Measurements from ENCODE around the gene HACD1.

The HACD1 gene

DNA sequence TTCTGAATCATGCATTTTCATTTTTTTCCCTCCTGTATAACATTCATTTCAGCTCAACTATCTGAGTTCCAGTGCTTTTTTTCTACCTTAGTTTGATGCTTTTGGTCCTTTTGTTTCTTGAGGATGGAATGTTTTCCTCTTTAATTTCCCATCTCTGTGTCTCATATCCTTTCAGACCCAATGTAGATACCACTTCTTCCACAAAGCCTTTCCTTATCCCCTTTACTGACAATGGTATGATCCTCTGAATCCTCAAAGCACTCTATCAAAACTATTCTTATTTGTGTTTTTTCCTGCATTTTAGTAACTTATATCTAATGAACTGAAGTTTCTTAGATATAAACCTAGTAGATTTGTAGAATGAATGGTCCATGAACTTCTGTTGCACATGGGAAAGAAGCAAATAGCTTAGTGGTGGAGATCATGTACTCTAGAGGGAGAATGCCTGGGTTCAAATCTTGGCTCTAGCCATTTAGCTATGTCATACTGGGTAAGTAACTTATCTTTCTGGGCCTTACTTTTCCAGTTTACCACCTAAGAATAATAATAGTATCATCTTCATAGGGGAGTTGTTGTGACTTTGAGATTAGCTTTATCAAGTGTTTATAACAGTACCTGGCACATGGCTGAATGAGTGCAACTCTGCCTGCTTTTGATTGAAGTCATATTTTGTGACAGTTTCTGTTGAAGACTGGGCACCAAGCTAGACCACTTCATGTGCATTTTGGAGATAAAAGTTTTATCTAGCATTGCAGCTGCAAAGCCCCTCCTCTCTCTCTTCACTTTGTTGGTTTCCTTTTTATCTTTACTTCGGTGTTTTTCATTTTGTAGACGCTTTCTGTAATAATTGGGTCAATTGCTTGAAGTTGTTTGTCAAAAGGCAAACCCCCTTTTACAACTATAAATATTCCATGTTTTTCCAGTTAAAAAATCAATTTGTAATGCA lies 45.3 kb upstream of the HACD1 start:
- Histone ChIP-seq H2BK5ac (ENCODE audit: low read depth, low read length, poor library complexity, severe bottlenecking) (no peak overlapping the region), H3K23ac (ENCODE audit: low read length in 2 of 2) (no peak overlapping the region), H3K9me3 (ENCODE audit: control insufficient read depth, low read length) (no peaks in the 10 kb centered on the region), H2AFZ (ENCODE audit: low read depth, low read length) (no peak overlapping the region), H2BK15ac (ENCODE audit: low read depth, poor library complexity, severe bottlenecking) (no peak overlapping the region), H3K4ac (ENCODE audit: low read depth in 1 of 2, low read length in 2 of 2) (no peak overlapping the region), H2AK5ac (ENCODE audit: low read length, severe bottlenecking) (no peak overlapping the region), H2BK12ac (ENCODE audit: low read length in 2 of 2) (no peak overlapping the region), H4K8ac (ENCODE audit: low read length) (no peak overlapping the region), H3K4me1 (ENCODE audit: control insufficient read depth, insufficient read depth, low read depth, low read length) (peaks cover 2% of the 10 kb centered on the region), H3K36me3 (ENCODE audit: control insufficient read depth in 1 of 2, insufficient read depth in 2 of 2, low read depth in 1 of 2, low read length in 2 of 2) (peaks cover 0 to 26% of the 10 kb centered on the region in 2 experiments), H4K91ac (ENCODE audit: low read length) (no peak overlapping the region), H3K27me3 (ENCODE audit: control insufficient read depth in 1 of 2, insufficient read depth in 1 of 2, low read length in 2 of 2) (no peaks in the 10 kb centered on the region), H3K4me2 (ENCODE audit: low read length, poor library complexity, severe bottlenecking) (no peak overlapping the region), H3K9ac (ENCODE audit: low read length) (no peak overlapping the region), H3K18ac (ENCODE audit: low read depth in 1 of 2, low read length in 2 of 2) (no peak overlapping the region), H3K14ac (ENCODE audit: low read length in 2 of 2) (no peak overlapping the region), H3K27ac (ENCODE audit: low read length, poor library complexity, severe bottlenecking) (no peak overlapping the region), H2BK120ac (ENCODE audit: low read depth, low read length) (no peak overlapping the region), H3K79me1 (replicated peaks; ENCODE audit: low read length, poor library complexity, severe bottlenecking) (peaks cover 10% of the 10 kb centered on the region), H3K4me3 (ENCODE audit: insufficient read depth in 1 of 2, low read depth in 1 of 2, low read length in 2 of 2) (no peak overlapping the region)
- no CpG with 5 or more reads among the region's 2 CpGs for WGBS
- DNase-seq = no peak

DNA sequence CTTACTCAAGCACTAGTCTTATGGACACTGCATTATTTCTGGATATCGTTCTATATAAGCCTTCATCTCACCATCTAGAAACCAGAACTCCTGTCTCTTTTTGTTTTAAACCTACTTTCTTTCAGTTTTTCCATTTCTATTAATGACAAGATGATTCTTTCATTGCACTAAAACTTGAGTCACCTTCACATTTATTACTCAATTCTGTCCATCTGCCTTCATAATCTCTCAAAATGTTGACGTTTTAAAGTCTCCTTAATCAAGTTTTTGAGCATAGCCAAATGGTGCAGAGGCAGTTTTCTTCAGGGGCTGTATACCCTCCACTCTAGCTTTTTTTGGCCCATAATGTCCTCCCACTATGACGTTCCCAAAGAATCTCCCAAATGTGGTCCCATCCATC lies 44.3 kb upstream of the HACD1 start:
- H3K23ac ChIP-seq (ENCODE audit: low read length in 2 of 2) = no peak overlapping the region
- H3K9ac ChIP-seq (ENCODE audit: low read length) = peak overlapping the region; percentile 28
- H4K8ac ChIP-seq (ENCODE audit: low read length) = no peak overlapping the region
- no peak overlapping the region for H2BK12ac ChIP-seq (ENCODE audit: low read length in 2 of 2)
- no peak overlapping the region for H2BK5ac ChIP-seq (ENCODE audit: low read depth, low read length, poor library complexity, severe bottlenecking)
- no peak overlapping the region for H3K18ac ChIP-seq (ENCODE audit: low read depth in 1 of 2, low read length in 2 of 2)
- no peak overlapping the region for H3K4me2 ChIP-seq (ENCODE audit: low read length, poor library complexity, severe bottlenecking)
- no peak overlapping the region for H2AK5ac ChIP-seq (ENCODE audit: low read length, severe bottlenecking)
- H2BK120ac ChIP-seq (ENCODE audit: low read depth, low read length) = no peak overlapping the region
- H3K27me3 ChIP-seq (ENCODE audit: control insufficient read depth in 1 of 2, insufficient read depth in 1 of 2, low read length in 2 of 2) = no peaks in the 10 kb centered on the region
- H4K91ac ChIP-seq (ENCODE audit: low read length) = no peak overlapping the region
- no peak overlapping the region for H3K27ac ChIP-seq (ENCODE audit: low read length, poor library complexity, severe bottlenecking)
- peaks cover 4% of the 10 kb centered on the region for H3K4me1 ChIP-seq (ENCODE audit: control insufficient read depth, insufficient read depth, low read depth, low read length)
- H2BK15ac ChIP-seq (ENCODE audit: low read depth, poor library complexity, severe bottlenecking) = no peak overlapping the region
- no peak overlapping the region for H3K4ac ChIP-seq (ENCODE audit: low read depth in 1 of 2, low read length in 2 of 2)
- H2AFZ ChIP-seq (ENCODE audit: low read depth, low read length) = no peak overlapping the region
- no peak overlapping the region for H3K4me3 ChIP-seq (ENCODE audit: insufficient read depth in 1 of 2, low read depth in 1 of 2, low read length in 2 of 2)
- DNase-seq = no peak
- peaks cover 9% of the 10 kb centered on the region for H3K79me1 ChIP-seq (replicated peaks; ENCODE audit: low read length, poor library complexity, severe bottlenecking)
- peaks cover 4 to 26% of the 10 kb centered on the region in 2 experiments for H3K36me3 ChIP-seq (ENCODE audit: control insufficient read depth in 1 of 2, insufficient read depth in 2 of 2, low read depth in 1 of 2, low read length in 2 of 2)
- H3K9me3 ChIP-seq (ENCODE audit: control insufficient read depth, low read length) = no peaks in the 10 kb centered on the region
- H3K14ac ChIP-seq (ENCODE audit: low read length in 2 of 2) = no peak overlapping the region
- 100% methylated on average over 2 of the region's 3 CpGs for WGBS

DNA sequence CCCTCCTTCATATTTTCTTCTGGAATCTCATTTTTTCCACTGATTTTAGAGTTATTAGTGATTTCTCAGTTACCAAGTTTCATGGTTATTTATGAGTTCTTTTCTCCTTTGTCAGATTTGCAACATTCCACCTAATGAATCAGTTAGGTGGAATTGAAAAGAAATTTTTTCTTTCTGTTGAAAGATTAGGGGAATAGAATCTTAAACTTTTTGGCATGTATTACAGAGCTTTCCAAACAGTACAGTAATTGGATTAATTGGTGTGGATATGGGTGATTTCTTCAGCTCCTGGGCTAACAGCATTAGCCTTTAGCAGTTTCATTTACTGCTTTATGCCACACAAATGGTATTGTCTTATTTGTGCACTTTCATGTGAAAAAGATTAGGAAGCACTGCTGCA lies 43.7 kb upstream of the HACD1 start:
- no peak overlapping the region for H3K14ac ChIP-seq (ENCODE audit: low read length in 2 of 2)
- no peak overlapping the region for H2BK15ac ChIP-seq (ENCODE audit: low read depth, poor library complexity, severe bottlenecking)
- H4K91ac ChIP-seq (ENCODE audit: low read length) = no peak overlapping the region
- no peak overlapping the region for H2AK5ac ChIP-seq (ENCODE audit: low read length, severe bottlenecking)
- H3K36me3 ChIP-seq (ENCODE audit: control insufficient read depth in 1 of 2, insufficient read depth in 2 of 2, low read depth in 1 of 2, low read length in 2 of 2) = peaks cover 4 to 26% of the 10 kb centered on the region in 2 experiments
- H3K79me1 ChIP-seq (replicated peaks; ENCODE audit: low read length, poor library complexity, severe bottlenecking) = peaks cover 9% of the 10 kb centered on the region
- H3K4ac ChIP-seq (ENCODE audit: low read depth in 1 of 2, low read length in 2 of 2) = no peak overlapping the region
- no peaks in the 10 kb centered on the region for H3K9me3 ChIP-seq (ENCODE audit: control insufficient read depth, low read length)
- peaks cover 2% of the 10 kb centered on the region for H3K4me1 ChIP-seq (ENCODE audit: control insufficient read depth, insufficient read depth, low read depth, low read length)
- H2AFZ ChIP-seq (ENCODE audit: low read depth, low read length) = no peak overlapping the region
- H4K8ac ChIP-seq (ENCODE audit: low read length) = no peak overlapping the region
- H3K27me3 ChIP-seq (ENCODE audit: control insufficient read depth in 1 of 2, insufficient read depth in 1 of 2, low read length in 2 of 2) = no peaks in the 10 kb centered on the region
- H3K18ac ChIP-seq (ENCODE audit: low read depth in 1 of 2, low read length in 2 of 2) = no peak overlapping the region
- no peak overlapping the region for H3K4me2 ChIP-seq (ENCODE audit: low read length, poor library complexity, severe bottlenecking)
- H3K27ac ChIP-seq (ENCODE audit: low read length, poor library complexity, severe bottlenecking) = no peak overlapping the region
- no peak overlapping the region for H2BK12ac ChIP-seq (ENCODE audit: low read length in 2 of 2)
- no peak overlapping the region for H3K4me3 ChIP-seq (ENCODE audit: insufficient read depth in 1 of 2, low read depth in 1 of 2, low read length in 2 of 2)
- DNase-seq = no peak
- H2BK120ac ChIP-seq (ENCODE audit: low read depth, low read length) = no peak overlapping the region
- no peak overlapping the region for H3K23ac ChIP-seq (ENCODE audit: low read length in 2 of 2)
- H2BK5ac ChIP-seq (ENCODE audit: low read depth, low read length, poor library complexity, severe bottlenecking) = no peak overlapping the region
- H3K9ac ChIP-seq (ENCODE audit: low read length) = peak overlapping the region; percentile 28

DNA sequence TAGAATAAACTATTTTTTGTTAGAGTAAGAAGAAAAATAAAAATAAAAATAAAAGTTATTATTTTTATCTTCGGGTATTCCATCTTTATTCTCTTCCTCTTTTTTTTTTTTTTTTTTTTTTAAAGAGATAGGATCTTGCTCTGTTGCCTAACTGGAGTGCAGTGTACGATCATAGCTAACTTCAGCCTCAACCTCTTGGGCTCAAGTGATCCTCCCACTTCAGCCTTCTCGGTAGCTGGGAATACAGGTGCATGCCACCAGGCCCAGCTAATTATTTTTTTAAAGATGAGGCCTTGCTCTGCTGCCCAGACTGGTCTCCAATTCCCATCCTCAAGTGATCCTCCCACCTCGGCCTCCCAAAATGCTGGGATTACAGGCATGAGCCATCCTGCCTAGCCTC lies 42.2 kb upstream of the HACD1 start:
- Histone ChIP-seq H3K4me1 (ENCODE audit: control insufficient read depth, insufficient read depth, low read depth, low read length) (peaks cover 2% of the 10 kb centered on the region), H2BK15ac (ENCODE audit: low read depth, poor library complexity, severe bottlenecking) (no peak overlapping the region), H2BK120ac (ENCODE audit: low read depth, low read length) (no peak overlapping the region), H2BK12ac (ENCODE audit: low read length in 2 of 2) (no peak overlapping the region), H2AK5ac (ENCODE audit: low read length, severe bottlenecking) (no peak overlapping the region), H3K18ac (ENCODE audit: low read depth in 1 of 2, low read length in 2 of 2) (peak overlapping the region in 1 of 2 experiments; percentile 5), H3K9me3 (ENCODE audit: control insufficient read depth, low read length) (no peaks in the 10 kb centered on the region), H3K36me3 (ENCODE audit: control insufficient read depth in 1 of 2, insufficient read depth in 2 of 2, low read depth in 1 of 2, low read length in 2 of 2) (peaks cover 4 to 26% of the 10 kb centered on the region in 2 experiments), H3K4me2 (ENCODE audit: low read length, poor library complexity, severe bottlenecking) (no peak overlapping the region), H4K91ac (ENCODE audit: low read length) (no peak overlapping the region), H3K23ac (ENCODE audit: low read length in 2 of 2) (no peak overlapping the region), H3K14ac (ENCODE audit: low read length in 2 of 2) (no peak overlapping the region), H3K9ac (ENCODE audit: low read length) (no peak overlapping the region), H4K8ac (ENCODE audit: low read length) (no peak overlapping the region), H3K79me1 (replicated peaks; ENCODE audit: low read length, poor library complexity, severe bottlenecking) (peaks cover 9% of the 10 kb centered on the region), H2AFZ (ENCODE audit: low read depth, low read length) (no peak overlapping the region), H3K4ac (ENCODE audit: low read depth in 1 of 2, low read length in 2 of 2) (no peak overlapping the region), H3K27ac (ENCODE audit: low read length, poor library complexity, severe bottlenecking) (no peak overlapping the region), H2BK5ac (ENCODE audit: low read depth, low read length, poor library complexity, severe bottlenecking) (no peak overlapping the region), H3K27me3 (ENCODE audit: control insufficient read depth in 1 of 2, insufficient read depth in 1 of 2, low read length in 2 of 2) (no peaks in the 10 kb centered on the region), H3K4me3 (ENCODE audit: insufficient read depth in 1 of 2, low read depth in 1 of 2, low read length in 2 of 2) (no peak overlapping the region)
- no peak for DNase-seq
- 97% methylated on average over 2 of the region's 4 CpGs for WGBS

Measured in mesenchymal stem cell (in vitro differentiated cells and primary cell).